BE2C (cell line): ENCODE measurements around the gene ATP5IF1.

Experiments
- DNase-seq: peaks from one replicate; pipeline ENCODE4 v3.0.0-alpha.2; 2020
- H3K27me3 ChIP-seq: fragments of 250-450 bp; sonication (Bioruptor Pico); 2 replicates; pipeline ENCODE4 v1.5.1; 2020; ENCODE audit warnings: mild to moderate bottlenecking
- H3K36me3 ChIP-seq: fragments of 250-450 bp; sonication (Bioruptor Pico); 2 replicates; pipeline ENCODE4 v1.5.1; 2020; ENCODE audit warnings: mild to moderate bottlenecking
- H3K4me1 ChIP-seq: fragments of 250-450 bp; sonication (Bioruptor Pico); 2 replicates; pipeline ENCODE4 v1.5.1; 2020
- H3K4me3 ChIP-seq: 2 replicates; pipeline ENCODE4 v1.5.1; 2011; ENCODE audit warnings: low read depth, low read length
- H3K9me3 ChIP-seq: fragments of 250-450 bp; sonication (Bioruptor Pico); 2 replicates; pipeline ENCODE4 v1.5.1; 2020
- TF ChIP-seq, protein P1 (sequence below): IDR thresholded peaks from 2 replicates; pipeline ENCODE4 v1.5.1; 2012; ENCODE audit warnings: mild to moderate bottlenecking, low read depth, low read length

The ATP5IF1 gene

DNA sequence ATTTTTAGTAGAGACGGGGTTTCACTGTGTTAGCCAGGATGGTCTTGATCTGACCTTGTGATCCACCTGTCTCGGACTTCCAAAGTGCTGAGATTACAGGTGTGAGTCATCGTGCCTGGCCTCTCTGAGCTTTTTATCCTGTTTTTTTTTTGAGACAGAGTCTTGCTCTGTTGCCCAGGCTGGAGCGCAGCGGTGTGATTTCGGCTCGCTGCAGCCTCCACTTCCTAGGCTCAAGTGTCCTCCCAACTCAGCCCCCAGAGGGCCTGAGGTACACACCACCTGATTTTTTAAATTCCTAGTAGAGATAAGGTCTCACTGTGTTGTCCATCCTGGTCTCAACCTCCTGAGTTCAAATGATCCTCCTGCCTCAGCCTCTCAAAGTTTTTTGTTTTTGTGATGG is 43.8 kb downstream of the ATP5IF1 start:
- H3K4me3 ChIP-seq: no peak overlapping the region
- H3K36me3 ChIP-seq: no peaks in the 10 kb centered on the region
- H3K4me1 ChIP-seq: no peaks in the 10 kb centered on the region
- H3K9me3 ChIP-seq: no peaks in the 10 kb centered on the region
- TF ChIP-seq, protein P1, sequence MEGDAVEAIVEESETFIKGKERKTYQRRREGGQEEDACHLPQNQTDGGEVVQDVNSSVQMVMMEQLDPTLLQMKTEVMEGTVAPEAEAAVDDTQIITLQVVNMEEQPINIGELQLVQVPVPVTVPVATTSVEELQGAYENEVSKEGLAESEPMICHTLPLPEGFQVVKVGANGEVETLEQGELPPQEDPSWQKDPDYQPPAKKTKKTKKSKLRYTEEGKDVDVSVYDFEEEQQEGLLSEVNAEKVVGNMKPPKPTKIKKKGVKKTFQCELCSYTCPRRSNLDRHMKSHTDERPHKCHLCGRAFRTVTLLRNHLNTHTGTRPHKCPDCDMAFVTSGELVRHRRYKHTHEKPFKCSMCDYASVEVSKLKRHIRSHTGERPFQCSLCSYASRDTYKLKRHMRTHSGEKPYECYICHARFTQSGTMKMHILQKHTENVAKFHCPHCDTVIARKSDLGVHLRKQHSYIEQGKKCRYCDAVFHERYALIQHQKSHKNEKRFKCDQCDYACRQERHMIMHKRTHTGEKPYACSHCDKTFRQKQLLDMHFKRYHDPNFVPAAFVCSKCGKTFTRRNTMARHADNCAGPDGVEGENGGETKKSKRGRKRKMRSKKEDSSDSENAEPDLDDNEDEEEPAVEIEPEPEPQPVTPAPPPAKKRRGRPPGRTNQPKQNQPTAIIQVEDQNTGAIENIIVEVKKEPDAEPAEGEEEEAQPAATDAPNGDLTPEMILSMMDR: no peak
- no peaks in the 10 kb centered on the region for H3K27me3 ChIP-seq
- DNase-seq: no peak

DNA sequence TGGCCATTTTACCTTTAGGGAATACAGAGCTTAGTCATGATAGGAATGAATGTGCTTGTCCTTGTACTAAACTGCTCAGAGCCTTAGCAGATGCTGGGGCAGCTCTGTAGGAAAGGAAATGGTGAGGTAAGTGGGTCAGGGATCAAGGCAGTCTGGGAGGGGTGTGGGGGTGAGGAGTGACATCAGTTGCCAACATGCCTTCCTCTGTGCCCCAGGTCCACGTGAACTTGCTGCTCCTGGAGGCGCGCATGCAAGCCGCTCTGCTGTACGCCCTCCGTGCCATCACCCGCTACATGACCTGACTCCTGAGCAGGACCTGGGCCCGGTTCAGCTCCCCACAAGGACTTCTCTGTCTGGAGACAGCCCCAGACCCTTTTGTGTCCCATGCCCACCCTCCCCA is 44.6 kb downstream of the ATP5IF1 start:
- Histone ChIP-seq H3K4me1 (no peaks in the 10 kb centered on the region), H3K9me3 (no peaks in the 10 kb centered on the region), H3K4me3 (no peak overlapping the region), H3K27me3 (no peaks in the 10 kb centered on the region), H3K36me3 (no peaks in the 10 kb centered on the region)
- DNase-seq: no peak
- TF ChIP-seq, protein P1: no peak

GRCh38 chr1:28280977-28281381 is 45.1 kb downstream of the ATP5IF1 start:
- Histone ChIP-seq H3K36me3 (no peaks in the 10 kb centered on the region), H3K27me3 (no peaks in the 10 kb centered on the region), H3K4me3 (no peak overlapping the region), H3K4me1 (no peaks in the 10 kb centered on the region), H3K9me3 (no peaks in the 10 kb centered on the region)
- TF ChIP-seq, protein P1: no peak
- no peak for DNase-seq

DNA sequence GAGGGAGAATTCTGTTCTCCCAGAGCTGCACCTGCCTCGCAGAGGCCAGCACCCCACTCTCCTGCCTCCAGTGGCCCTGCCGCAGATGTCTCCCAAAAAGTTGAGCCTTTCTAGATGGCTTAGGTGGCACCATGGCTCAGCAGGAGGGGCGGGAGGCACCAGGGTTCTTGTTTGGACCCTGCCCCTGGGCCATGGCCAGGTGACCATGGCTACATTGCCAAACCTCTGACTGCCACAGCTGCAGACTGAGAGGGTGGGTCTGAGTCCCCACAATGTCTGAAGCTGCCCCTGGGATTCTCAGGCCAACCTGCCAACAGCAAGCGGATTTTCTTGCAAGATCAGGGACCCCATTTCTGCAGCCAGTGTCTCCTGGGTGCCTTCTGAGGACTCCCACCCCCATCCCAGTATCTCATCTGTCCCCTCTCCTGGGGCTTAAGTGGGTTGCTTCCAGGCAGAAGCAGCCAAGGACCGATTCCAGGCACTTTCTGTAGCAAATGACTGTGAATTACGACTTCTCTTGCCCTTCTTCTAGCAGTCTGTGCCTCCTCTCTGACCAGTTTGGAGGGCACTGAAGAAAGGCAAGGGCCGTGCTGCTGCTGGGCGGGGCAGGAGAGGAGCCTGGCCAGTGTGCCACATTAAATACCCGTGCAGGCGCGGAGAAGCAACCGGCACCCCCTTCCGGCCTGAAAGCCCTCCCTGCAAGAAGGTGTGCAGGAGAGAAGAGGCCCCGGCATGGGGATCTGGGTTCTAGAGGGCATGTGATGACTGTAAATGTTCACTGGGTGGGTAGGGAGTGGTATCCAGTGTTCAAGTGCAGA is 45.9 kb downstream of the ATP5IF1 start:
- Histone ChIP-seq H3K4me3 (no peak overlapping the region), H3K4me1 (no peaks in the 10 kb centered on the region), H3K9me3 (no peaks in the 10 kb centered on the region), H3K27me3 (no peaks in the 10 kb centered on the region), H3K36me3 (no peaks in the 10 kb centered on the region)
- no peak for DNase-seq
- TF ChIP-seq, protein P1: no peak

- Histone ChIP-seq H3K36me3 (no peaks in the 10 kb centered on the region), H3K4me3 (no peak overlapping the region), H3K9me3 (no peaks in the 10 kb centered on the region), H3K27me3 (no peaks in the 10 kb centered on the region), H3K4me1 (no peaks in the 10 kb centered on the region)
- DNase-seq: no peak
- TF ChIP-seq, protein P1: no peak
Observed at GRCh38 chr1:28282426-28283407, 46.8 kb downstream of the ATP5IF1 start.
